SK-N-SH treated with all-trans-retinoic acid at 6 μM for 48 hours (cell line): ENCODE results near the gene ZNF330.

ENCODE experiments used
- ARNTL ChIP-seq: fragments of 450-650 bp; formaldehyde crosslinking; IDR thresholded peaks from 2 replicates; pipeline ENCODE4 v1.5.0; 2020; ENCODE audit warnings: low read depth, mild to moderate bottlenecking, moderate library complexity, borderline replicate concordance
- OSR1 ChIP-seq: fragments of 250-450 bp; sonication (Bioruptor Pico); IDR thresholded peaks from 2 replicates; pipeline ENCODE4 v1.8.0; 2022; ENCODE audit warnings: moderate library complexity, mild to moderate bottlenecking, inconsistent platforms
- ZC3H10 ChIP-seq: fragments of 250-450 bp; sonication (Bioruptor Pico); IDR thresholded peaks from 2 replicates; pipeline ENCODE4 v1.5.1; 2021; ENCODE audit warnings: mild to moderate bottlenecking, moderate library complexity
- TF ChIP-seq, protein P1 (sequence below): fragments of 250-450 bp; sonication (Bioruptor Pico); IDR thresholded peaks from 2 replicates; pipeline ENCODE4 v1.8.0; 2020; ENCODE audit warnings: mild to moderate bottlenecking, moderate library complexity, borderline replicate concordance
- TF ChIP-seq, protein P2 (sequence below): fragments of 250-450 bp; sonication (Bioruptor Pico); IDR thresholded peaks from 2 replicates; pipeline ENCODE4 v1.8.0; 2021; ENCODE audit warnings: low read depth, mild to moderate bottlenecking, moderate library complexity, borderline replicate concordance
- TF ChIP-seq, protein P3 (sequence below): fragments of 250-450 bp; sonication (Bioruptor Pico); IDR thresholded peaks from 2 replicates; pipeline ENCODE4 v1.5.1; 2021; ENCODE audit warnings: mild to moderate bottlenecking, moderate library complexity

DNA sequence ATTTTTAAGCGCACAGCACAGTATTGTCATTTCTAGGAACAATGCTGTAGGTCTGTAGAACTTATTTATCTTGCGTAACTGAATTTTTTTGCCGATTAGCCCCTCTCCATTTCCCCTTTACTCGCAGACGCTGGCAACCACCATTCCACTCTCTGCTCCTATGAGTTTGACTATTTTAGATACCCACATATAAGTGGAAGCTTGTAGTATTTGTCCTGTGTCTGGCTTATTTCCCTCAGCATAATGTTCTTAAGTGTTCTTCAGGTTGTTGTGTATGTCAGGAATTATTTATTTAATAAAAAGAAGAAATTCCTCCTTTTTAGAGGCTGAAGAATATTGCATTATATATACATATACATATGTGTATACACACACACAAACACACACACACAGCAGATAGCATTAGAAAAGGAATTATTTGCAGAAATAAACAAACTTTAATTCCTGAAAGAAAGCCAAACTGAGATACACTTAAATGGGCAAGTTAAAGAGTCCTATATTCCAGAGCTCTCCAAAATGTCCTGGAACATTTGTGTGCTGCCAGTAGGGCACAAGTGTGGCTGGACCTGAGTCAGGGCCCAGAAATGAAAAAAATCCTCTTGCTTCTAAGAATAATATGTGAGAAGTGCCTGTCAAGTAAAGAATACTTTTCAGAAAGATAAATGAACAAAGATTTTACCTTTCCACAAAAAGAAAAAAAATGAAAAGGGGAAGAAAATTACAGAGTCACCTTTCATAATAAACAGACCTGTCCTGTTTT lies 4.5 kb upstream of the ZNF330 start:
- TF ChIP-seq, protein P1, sequence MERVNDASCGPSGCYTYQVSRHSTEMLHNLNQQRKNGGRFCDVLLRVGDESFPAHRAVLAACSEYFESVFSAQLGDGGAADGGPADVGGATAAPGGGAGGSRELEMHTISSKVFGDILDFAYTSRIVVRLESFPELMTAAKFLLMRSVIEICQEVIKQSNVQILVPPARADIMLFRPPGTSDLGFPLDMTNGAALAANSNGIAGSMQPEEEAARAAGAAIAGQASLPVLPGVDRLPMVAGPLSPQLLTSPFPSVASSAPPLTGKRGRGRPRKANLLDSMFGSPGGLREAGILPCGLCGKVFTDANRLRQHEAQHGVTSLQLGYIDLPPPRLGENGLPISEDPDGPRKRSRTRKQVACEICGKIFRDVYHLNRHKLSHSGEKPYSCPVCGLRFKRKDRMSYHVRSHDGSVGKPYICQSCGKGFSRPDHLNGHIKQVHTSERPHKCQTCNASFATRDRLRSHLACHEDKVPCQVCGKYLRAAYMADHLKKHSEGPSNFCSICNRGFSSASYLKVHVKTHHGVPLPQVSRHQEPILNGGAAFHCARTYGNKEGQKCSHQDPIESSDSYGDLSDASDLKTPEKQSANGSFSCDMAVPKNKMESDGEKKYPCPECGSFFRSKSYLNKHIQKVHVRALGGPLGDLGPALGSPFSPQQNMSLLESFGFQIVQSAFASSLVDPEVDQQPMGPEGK: no peak
- TF ChIP-seq, protein P2, sequence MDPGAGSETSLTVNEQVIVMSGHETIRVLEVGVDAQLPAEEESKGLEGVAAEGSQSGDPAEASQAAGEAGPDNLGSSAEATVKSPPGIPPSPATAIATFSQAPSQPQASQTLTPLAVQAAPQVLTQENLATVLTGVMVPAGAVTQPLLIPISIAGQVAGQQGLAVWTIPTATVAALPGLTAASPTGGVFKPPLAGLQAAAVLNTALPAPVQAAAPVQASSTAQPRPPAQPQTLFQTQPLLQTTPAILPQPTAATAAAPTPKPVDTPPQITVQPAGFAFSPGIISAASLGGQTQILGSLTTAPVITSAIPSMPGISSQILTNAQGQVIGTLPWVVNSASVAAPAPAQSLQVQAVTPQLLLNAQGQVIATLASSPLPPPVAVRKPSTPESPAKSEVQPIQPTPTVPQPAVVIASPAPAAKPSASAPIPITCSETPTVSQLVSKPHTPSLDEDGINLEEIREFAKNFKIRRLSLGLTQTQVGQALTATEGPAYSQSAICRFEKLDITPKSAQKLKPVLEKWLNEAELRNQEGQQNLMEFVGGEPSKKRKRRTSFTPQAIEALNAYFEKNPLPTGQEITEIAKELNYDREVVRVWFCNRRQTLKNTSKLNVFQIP: no peak
- TF ChIP-seq ARNTL: no peak
- TF ChIP-seq, protein P3, sequence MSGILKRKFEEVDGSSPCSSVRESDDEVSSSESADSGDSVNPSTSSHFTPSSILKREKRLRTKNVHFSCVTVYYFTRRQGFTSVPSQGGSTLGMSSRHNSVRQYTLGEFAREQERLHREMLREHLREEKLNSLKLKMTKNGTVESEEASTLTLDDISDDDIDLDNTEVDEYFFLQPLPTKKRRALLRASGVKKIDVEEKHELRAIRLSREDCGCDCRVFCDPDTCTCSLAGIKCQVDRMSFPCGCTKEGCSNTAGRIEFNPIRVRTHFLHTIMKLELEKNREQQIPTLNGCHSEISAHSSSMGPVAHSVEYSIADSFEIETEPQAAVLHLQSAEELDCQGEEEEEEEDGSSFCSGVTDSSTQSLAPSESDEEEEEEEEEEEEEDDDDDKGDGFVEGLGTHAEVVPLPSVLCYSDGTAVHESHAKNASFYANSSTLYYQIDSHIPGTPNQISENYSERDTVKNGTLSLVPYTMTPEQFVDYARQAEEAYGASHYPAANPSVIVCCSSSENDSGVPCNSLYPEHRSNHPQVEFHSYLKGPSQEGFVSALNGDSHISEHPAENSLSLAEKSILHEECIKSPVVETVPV (CRISPR knock-in tag): no peak
- TF ChIP-seq ZC3H10: no peak
- TF ChIP-seq OSR1 (CRISPR knock-in tag): no peak
